ENCODE measurements around the gene ANKZF1. TPM values are rescaled to one million over a fixed set of nuclear protein-coding genes. Genes with fewer than 3 reads are reported as not detected.

ANKZF1 gene
- total and polyA plus RNA-seq, 2 of the 8 experiments (the other 6 are each of a cell fraction or from before 2014, with no cell fraction given) = 32.5 to 50.1 TPM

DNA sequence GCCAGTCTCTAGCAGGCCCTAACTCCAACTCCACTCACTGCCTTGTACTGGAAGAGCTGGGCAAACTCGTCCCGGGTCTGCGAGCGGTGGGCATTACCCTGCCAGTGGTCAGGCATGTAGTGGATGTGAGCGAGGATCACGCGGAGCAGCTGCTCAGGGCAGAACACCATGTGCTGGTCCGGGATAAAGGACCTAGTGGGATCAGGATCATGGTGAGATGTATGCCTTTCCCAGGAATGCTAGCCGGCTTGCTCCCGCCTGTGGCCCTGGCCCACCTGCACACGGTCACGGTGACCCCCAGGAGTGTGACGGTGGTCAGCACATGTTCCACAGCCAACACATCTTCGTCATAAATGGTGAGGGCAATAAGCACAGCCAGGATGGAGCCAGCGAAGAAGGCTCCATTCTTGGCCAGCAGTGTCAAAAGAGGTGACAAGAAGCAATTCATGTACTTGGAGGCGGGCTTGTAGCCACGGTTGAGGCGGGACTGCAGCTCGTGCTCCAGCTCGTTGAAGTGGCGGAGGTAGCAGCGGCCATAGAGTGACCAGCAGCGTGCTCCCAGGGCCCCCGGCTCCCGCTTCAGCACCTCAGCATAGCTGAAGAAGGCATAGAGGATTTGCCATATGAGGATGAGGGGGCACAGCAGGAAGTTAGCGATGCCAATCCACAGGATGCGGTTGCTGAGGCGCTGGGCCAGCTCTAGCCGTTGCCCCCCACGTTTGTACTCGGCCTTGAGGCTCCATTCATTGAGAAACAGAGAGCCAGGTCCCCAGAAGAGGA is 5.6 kb upstream of the ANKZF1 start:
- Histone ChIP-seq H3K4me1 (replicated peaks in 1 of 4; ENCODE audit: control insufficient read depth in 3 of 4, insufficient read depth in 4 of 4, low read length in 3 of 4) (peaks cover 0 to 13% (median 9%) of the 10 kb centered on the region in 4 experiments; a peak in 5 of 7 replicates), H2AFZ (ENCODE audit: low read length) (no peak overlapping the region), H3K4me3 (ENCODE audit: extremely low read depth in 1 of 4, insufficient read depth in 2 of 4, low read depth in 3 of 4, low read length in 4 of 4) (no peak overlapping the region), H3K4me2 (ENCODE audit: insufficient read depth in 1 of 2, low read depth in 2 of 2, low read length in 2 of 2) (no peak overlapping the region), H3K23ac (ENCODE audit: insufficient read length) (no peak overlapping the region), H3K9ac (replicated peaks in 1 of 4; ENCODE audit: extremely low read depth in 1 of 4, low read depth in 3 of 4, low read length in 3 of 4) (no peak overlapping the region), H2BK15ac (ENCODE audit: low read length) (no peak overlapping the region), H3K56ac (replicated peaks; ENCODE audit: insufficient read length, low read depth, low read length) (no peak overlapping the region), H3K36me3 (ENCODE audit: control insufficient read depth in 2 of 4, insufficient read depth in 4 of 4, low read length in 3 of 4) (peaks cover 10 to 49% (median 35%) of the 10 kb centered on the region in 4 experiments; a peak in 6 of 8 replicates), H2BK12ac (ENCODE audit: low read depth, low read length) (no peak overlapping the region), H3K9me3 (ENCODE audit: insufficient read depth in 2 of 2, low read depth in 1 of 2, low read length in 1 of 2) (no peaks in the 10 kb centered on the region), H3K79me1 (ENCODE audit: low read depth, low read length) (no peaks in the 10 kb centered on the region; the same call in 1 of the 2 replicates), H3K27me3 (replicated peaks in 1 of 4; ENCODE audit: control insufficient read depth in 3 of 4, extremely low read depth in 1 of 4, insufficient read depth in 3 of 4, low read length in 3 of 4) (no peaks in the 10 kb centered on the region; a peak in 2 of 7 replicates), H2BK20ac (ENCODE audit: low read length) (no peak overlapping the region), H4K5ac (ENCODE audit: insufficient read length, low read depth, low read length) (no peak overlapping the region), H3K27ac (ENCODE audit: low read depth, low read length) (no peak overlapping the region), H4K20me1 (replicated peaks in 1 of 2; ENCODE audit: control insufficient read depth in 1 of 2, insufficient read depth in 2 of 2, low read length in 2 of 2) (peaks cover 0 to 7% of the 10 kb centered on the region in 2 experiments), H3K14ac (ENCODE audit: insufficient read length) (no peak overlapping the region), H2BK120ac (replicated peaks; ENCODE audit: low read depth, low read length) (no peak overlapping the region), H4K8ac (ENCODE audit: extremely low read depth, insufficient read depth, low read length) (no peak overlapping the region; the same call in 1 of the 2 replicates), H3K4ac (replicated peaks; ENCODE audit: insufficient read length, low read depth, low read length) (no peak overlapping the region), H2BK5ac (ENCODE audit: low read depth, low read length) (no peak overlapping the region), H3K23me2 (ENCODE audit: low read depth, low read length) (peaks cover 7% of the 10 kb centered on the region; the same call in 1 of the 2 replicates), H3K18ac (ENCODE audit: extremely low read depth, low read length) (no peak overlapping the region), H4K91ac (replicated peaks; ENCODE audit: insufficient read length, low read length) (no peak overlapping the region), H3K79me2 (ENCODE audit: control insufficient read depth in 1 of 2, insufficient read depth in 2 of 2, low read length in 2 of 2) (peaks cover 0 to 9% of the 10 kb centered on the region in 2 experiments; a peak in 2 of 4 replicates), H2AK5ac (ENCODE audit: low read depth, low read length) (no peak overlapping the region)
- 95% methylated on average over 31 of the region's 31 CpGs; no CpG with 5 or more reads in 1 of the 2 experiments for WGBS, 2 experiments (ENCODE audit: extremely low coverage in 1 of 2, insufficient coverage in 1 of 2, insufficient read length in 1 of 2, insufficient replicate concordance in 2 of 2, low coverage in 1 of 2, low lambda C conversion rate in 2 of 2, missing lambda C conversion rate in 1 of 2)
- ChIA-PET POLR2A (ENCODE audit: partially characterized antibody) (interaction anchor here (0.8 to 14.0 kb wide), 6 partner anchors 11 to 24 kb away, joined by 3 to 190 read pairs (median 4); partner anchors contain the start of genes GLB1L, STK16, TUBA4A and TUBA4B), CTCF (ENCODE audit: partially characterized antibody) (interaction anchor here (0.6 to 1.2 kb wide), 3 partner anchors 69 to 75 kb away, joined by 3 to 7 read pairs (median 4); no protein-coding TSS in a partner anchor)
- FAIRE-seq (no peak), DNase-seq (ENCODE audit: low read depth in 1 of 2, low spot score in 2 of 2) (no peak)
- TF ChIP-seq CREB1 (IDR thresholded peaks at IDR 0.05) (no peak), GABPA (IDR thresholded peaks at IDR 0.05; ENCODE audit: borderline replicate concordance, insufficient read depth, low read length) (no peak), TAF1 (IDR thresholded peaks at IDR 0.05; ENCODE audit: low read depth, low read length) (no peak), CHD1 (IDR thresholded peaks at IDR 0.05; ENCODE audit: low read depth, low read length) (no peak), NANOG (IDR thresholded peaks at IDR 0.05; ENCODE audit: insufficient read depth, low read depth, low read length, poor library complexity, severe bottlenecking) (no peak), KDM4A (IDR thresholded peaks at IDR 0.05; ENCODE audit: low read depth, low read length, severe bottlenecking) (no peak), BCL11A (IDR thresholded peaks at IDR 0.05; ENCODE audit: low read depth in 2 of 2, low read length in 2 of 2) (no peak), JUN (IDR thresholded peaks at IDR 0.05; ENCODE audit: low read depth, low read length) (no peak), SIX5 (IDR thresholded peaks at IDR 0.05; ENCODE audit: low read depth, low read length) (no peak), GTF2F1 (IDR thresholded peaks at IDR 0.05; ENCODE audit: borderline replicate concordance, low read depth, low read length) (no peak), ZNF274 (IDR thresholded peaks at IDR 0.05; ENCODE audit: borderline replicate concordance, extremely low read depth, low read length) (no peak), TCF12 (IDR thresholded peaks at IDR 0.05; ENCODE audit: low read depth, low read length) (no peak), RFX5 (IDR thresholded peaks at IDR 0.05; ENCODE audit: borderline replicate concordance, low read depth, low read length) (no peak)
